ENCODE measurements around the gene POM121L12. TPM values are rescaled to one million over a fixed set of nuclear protein-coding genes. Genes with fewer than 3 reads are reported as not detected.

The POM121L12 gene
- total and polyA plus RNA-seq, 4 donors, result not detected

GRCh38 chr7:53022893-53023292 is 12.5 kb upstream of the POM121L12 start:
- no peak overlapping the region for H3K9ac ChIP-seq (ENCODE audit: insufficient read depth in 1 of 2, low read length in 2 of 2)
- WGBS, 2 donors, result 82 to 87% methylated on average over 5 of the region's 5 CpGs
- ATAC-seq (ENCODE audit: insufficient read depth, low FRiP score), result no peak
- no peaks in the 10 kb centered on the region for H3K9me3 ChIP-seq (ENCODE audit: control insufficient read depth in 4 of 4, insufficient read depth in 3 of 4, low read length in 3 of 4)
- no peak overlapping the region for H3K4me3 ChIP-seq
- DNase-seq, result no peak
- no peak overlapping the region for H3K27ac ChIP-seq (ENCODE audit: low read depth in 1 of 2, low read length in 1 of 2)
- H3K27me3 ChIP-seq (ENCODE audit: control insufficient read depth in 3 of 3, insufficient read depth in 3 of 3, low read length in 2 of 3), result no peaks in the 10 kb centered on the region
- no peaks in the 10 kb centered on the region for H3K36me3 ChIP-seq (ENCODE audit: control insufficient read depth in 4 of 4, insufficient read depth in 4 of 4, low read length in 4 of 4)
- no peak for TF ChIP-seq CTCF (IDR thresholded peaks at IDR 0.05; ENCODE audit: control extremely low read depth, extremely low read depth)
- no peaks in the 10 kb centered on the region for H3K4me1 ChIP-seq (ENCODE audit: control insufficient read depth in 5 of 5, insufficient read depth in 5 of 5, low read length in 5 of 5)

GRCh38 chr7:53048638-53049037 is 13.2 kb downstream of the POM121L12 start:
- Histone ChIP-seq H3K36me3 (ENCODE audit: control insufficient read depth in 4 of 4, insufficient read depth in 4 of 4, low read length in 4 of 4) (no peaks in the 10 kb centered on the region), H3K27me3 (ENCODE audit: control insufficient read depth in 3 of 3, insufficient read depth in 3 of 3, low read length in 2 of 3) (no peaks in the 10 kb centered on the region), H3K4me3 (no peak overlapping the region), H3K9ac (ENCODE audit: insufficient read depth in 1 of 2, low read length in 2 of 2) (no peak overlapping the region), H3K27ac (ENCODE audit: low read depth in 1 of 2, low read length in 1 of 2) (no peak overlapping the region), H3K4me1 (ENCODE audit: control insufficient read depth in 5 of 5, insufficient read depth in 5 of 5, low read length in 5 of 5) (no peaks in the 10 kb centered on the region), H3K9me3 (ENCODE audit: control insufficient read depth in 4 of 4, insufficient read depth in 3 of 4, low read length in 3 of 4) (no peaks in the 10 kb centered on the region)
- ATAC-seq (ENCODE audit: insufficient read depth, low FRiP score) (no peak), DNase-seq (no peak)
- 89 to 94% methylated on average over 2 of the region's 2 CpGs for WGBS, 2 donors
- no peak for TF ChIP-seq CTCF (IDR thresholded peaks at IDR 0.05; ENCODE audit: control extremely low read depth, extremely low read depth)

- WGBS, 2 donors, result 70 to 80% methylated on average over 2 of the region's 2 CpGs
- H3K4me1 ChIP-seq (ENCODE audit: control insufficient read depth in 5 of 5, insufficient read depth in 5 of 5, low read length in 5 of 5), result no peaks in the 10 kb centered on the region
- H3K9ac ChIP-seq (ENCODE audit: insufficient read depth in 1 of 2, low read length in 2 of 2), result no peak overlapping the region
- no peaks in the 10 kb centered on the region for H3K9me3 ChIP-seq (ENCODE audit: control insufficient read depth in 4 of 4, insufficient read depth in 3 of 4, low read length in 3 of 4)
- H3K27ac ChIP-seq (ENCODE audit: low read depth in 1 of 2, low read length in 1 of 2), result no peak overlapping the region
- ATAC-seq (ENCODE audit: insufficient read depth, low FRiP score) (no peak), DNase-seq (no peak)
- no peak overlapping the region for H3K4me3 ChIP-seq
- no peak for TF ChIP-seq CTCF (IDR thresholded peaks at IDR 0.05; ENCODE audit: control extremely low read depth, extremely low read depth)
- H3K36me3 ChIP-seq (ENCODE audit: control insufficient read depth in 4 of 4, insufficient read depth in 4 of 4, low read length in 4 of 4), result no peaks in the 10 kb centered on the region
- no peaks in the 10 kb centered on the region for H3K27me3 ChIP-seq (ENCODE audit: control insufficient read depth in 3 of 3, insufficient read depth in 3 of 3, low read length in 2 of 3)
Measured at GRCh38 chr7:53050433-53050832, 15.0 kb downstream of the POM121L12 start.

GRCh38 chr7:53059591-53059990 is 24.2 kb downstream of the POM121L12 start:
- H3K9ac ChIP-seq (ENCODE audit: insufficient read depth in 1 of 2, low read length in 2 of 2), result no peak overlapping the region
- no peaks in the 10 kb centered on the region for H3K27me3 ChIP-seq (ENCODE audit: control insufficient read depth in 3 of 3, insufficient read depth in 3 of 3, low read length in 2 of 3)
- 34 to 43% methylated on average over 2 of the region's 2 CpGs for WGBS, 2 donors
- DNase-seq (no peak), ATAC-seq (ENCODE audit: insufficient read depth, low FRiP score) (no peak)
- no peak for TF ChIP-seq CTCF (IDR thresholded peaks at IDR 0.05; ENCODE audit: control extremely low read depth, extremely low read depth)
- no peaks in the 10 kb centered on the region for H3K4me1 ChIP-seq (ENCODE audit: control insufficient read depth in 5 of 5, insufficient read depth in 5 of 5, low read length in 5 of 5)
- H3K27ac ChIP-seq (ENCODE audit: low read depth in 1 of 2, low read length in 1 of 2), result no peak overlapping the region
- H3K36me3 ChIP-seq (ENCODE audit: control insufficient read depth in 4 of 4, insufficient read depth in 4 of 4, low read length in 4 of 4), result no peaks in the 10 kb centered on the region
- peaks cover 0 to 10% (median 0%) of the 10 kb centered on the region in 4 donors for H3K9me3 ChIP-seq (ENCODE audit: control insufficient read depth in 4 of 4, insufficient read depth in 3 of 4, low read length in 3 of 4)
- no peak overlapping the region for H3K4me3 ChIP-seq
